ENCODE results near the gene PINLYP.
"Not testable (repeated sequence)": the region's sequence is repeated elsewhere in the genome, so short reads cannot be mapped to it uniquely, and the experiment has no call there.

The PINLYP gene

DNA sequence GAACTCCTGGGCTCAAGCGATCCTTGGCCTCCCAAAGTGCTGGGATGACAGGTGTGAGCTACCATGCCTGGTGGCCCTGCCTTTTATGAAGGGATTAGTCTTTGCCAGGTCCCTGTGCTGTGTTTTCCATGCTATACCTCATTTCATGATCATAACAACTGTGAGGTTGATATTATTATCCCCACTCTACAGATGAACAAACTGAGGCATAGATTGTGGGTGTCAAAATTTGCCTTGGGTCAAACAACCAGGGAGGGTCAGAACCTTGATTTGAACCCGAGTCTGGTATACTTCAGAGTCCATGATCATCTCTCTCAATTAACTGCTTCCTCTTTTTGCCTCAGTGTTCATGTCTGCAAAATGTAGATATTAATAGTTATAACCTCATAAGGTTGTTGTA, 6.9 kb downstream of the PINLYP start:
- Histone ChIP-seq H3K27me3 (ENCODE audit: insufficient read depth, insufficient read length) (no peaks in the 10 kb centered on the region), H3K9ac (ENCODE audit: insufficient read length, low read depth) (no peak overlapping the region), H3K4me1 (ENCODE audit: insufficient read depth, insufficient read length) (no peaks in the 10 kb centered on the region), H3K4me3 (ENCODE audit: insufficient read length, low read depth) (no peak overlapping the region), H3K36me3 (ENCODE audit: insufficient read depth, insufficient read length, low read length) (peaks cover 15% of the 10 kb centered on the region), H3K9me3 (ENCODE audit: insufficient read depth, low read length) (no peaks in the 10 kb centered on the region)
- DNase-seq (ENCODE audit: low read depth, low spot score): no peak
- no peak for TF ChIP-seq YY1 (IDR thresholded peaks at IDR 0.05; ENCODE audit: insufficient read depth, insufficient read length)
- no peak for TF ChIP-seq ZNF274 (IDR thresholded peaks at IDR 0.05; ENCODE audit: low read depth, low read length)
- TF ChIP-seq SUZ12 (IDR thresholded peaks at IDR 0.05; ENCODE audit: extremely low read depth, insufficient read depth, insufficient read length): no peak

DNA sequence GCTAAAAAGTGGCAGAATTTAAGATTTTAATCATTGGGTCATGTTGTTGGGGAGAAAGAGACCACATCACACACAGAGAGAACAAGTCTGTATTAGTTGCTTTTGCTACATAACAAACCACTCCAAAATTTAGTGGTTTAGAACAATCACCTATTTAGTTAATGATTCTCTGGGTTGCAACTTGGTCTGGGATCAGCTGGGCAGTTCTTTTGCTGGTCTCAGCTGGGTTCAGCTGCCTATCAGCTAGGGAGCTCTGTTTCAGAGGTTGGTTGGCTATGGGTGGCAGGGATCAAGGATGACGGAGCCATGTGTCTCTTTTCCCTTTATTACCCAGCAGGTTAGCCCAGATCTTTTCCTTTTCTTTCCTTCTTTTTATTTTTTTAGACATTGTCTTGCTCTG, 8.9 kb downstream of the PINLYP start:
- TF ChIP-seq SUZ12 (IDR thresholded peaks at IDR 0.05; ENCODE audit: extremely low read depth, insufficient read depth, insufficient read length) (no peak), ZNF274 (IDR thresholded peaks at IDR 0.05; ENCODE audit: low read depth, low read length) (no peak), YY1 (IDR thresholded peaks at IDR 0.05; ENCODE audit: insufficient read depth, insufficient read length) (no peak)

DNA sequence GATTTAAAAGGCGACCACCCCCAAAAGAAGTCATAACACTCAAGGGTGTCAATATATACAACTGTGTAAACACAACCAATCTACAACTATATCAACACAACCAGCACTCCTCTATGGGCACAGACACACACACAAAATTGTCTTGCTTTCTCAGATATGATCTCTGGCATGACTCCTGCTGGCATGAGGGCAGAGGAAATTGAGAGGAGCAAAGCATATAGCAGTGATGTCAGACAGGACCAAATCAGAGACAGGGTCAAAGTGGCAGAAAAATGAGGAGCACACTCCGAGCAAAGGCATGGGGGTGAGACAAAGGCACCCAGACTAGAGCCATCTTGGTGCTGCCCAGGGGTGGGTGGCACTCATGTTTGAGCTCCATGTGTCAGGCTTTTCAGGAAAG, 10.7 kb downstream of the PINLYP start:
- Histone ChIP-seq H3K9ac (ENCODE audit: insufficient read length, low read depth) (no peak overlapping the region), H3K9me3 (ENCODE audit: insufficient read depth, low read length) (no peaks in the 10 kb centered on the region), H3K36me3 (ENCODE audit: insufficient read depth, insufficient read length, low read length) (peaks cover 34% of the 10 kb centered on the region), H3K4me3 (ENCODE audit: insufficient read length, low read depth) (no peak overlapping the region), H3K4me1 (ENCODE audit: insufficient read depth, insufficient read length) (no peaks in the 10 kb centered on the region), H3K27me3 (ENCODE audit: insufficient read depth, insufficient read length) (no peaks in the 10 kb centered on the region)
- TF ChIP-seq YY1 (IDR thresholded peaks at IDR 0.05; ENCODE audit: insufficient read depth, insufficient read length): no peak
- no peak for TF ChIP-seq SUZ12 (IDR thresholded peaks at IDR 0.05; ENCODE audit: extremely low read depth, insufficient read depth, insufficient read length)
- no peak for TF ChIP-seq ZNF274 (IDR thresholded peaks at IDR 0.05; ENCODE audit: low read depth, low read length)
- DNase-seq (ENCODE audit: low read depth, low spot score): no peak

More for the DNA sequence above, 8.9 kb downstream of the PINLYP start:
- no peak overlapping the region for H3K9ac ChIP-seq (ENCODE audit: insufficient read length, low read depth)
- H3K9me3 ChIP-seq (ENCODE audit: insufficient read depth, low read length): no peaks in the 10 kb centered on the region
- peaks cover 21% of the 10 kb centered on the region for H3K36me3 ChIP-seq (ENCODE audit: insufficient read depth, insufficient read length, low read length)
- H3K4me1 ChIP-seq (ENCODE audit: insufficient read depth, insufficient read length): no peaks in the 10 kb centered on the region
- DNase-seq (ENCODE audit: low read depth, low spot score): no peak
- no peak overlapping the region for H3K4me3 ChIP-seq (ENCODE audit: insufficient read length, low read depth)
- no peaks in the 10 kb centered on the region for H3K27me3 ChIP-seq (ENCODE audit: insufficient read depth, insufficient read length)

GRCh38 chr19:43587029-43587428, 11.4 kb downstream of the PINLYP start:
- H3K36me3 ChIP-seq (ENCODE audit: insufficient read depth, insufficient read length, low read length): peaks cover 38% of the 10 kb centered on the region
- not testable (repeated sequence) for H3K9ac ChIP-seq (ENCODE audit: insufficient read length, low read depth); H3K4me1 ChIP-seq (ENCODE audit: insufficient read depth, insufficient read length); DNase-seq (ENCODE audit: low read depth, low spot score); H3K9me3 ChIP-seq (ENCODE audit: insufficient read depth, low read length); H3K27me3 ChIP-seq (ENCODE audit: insufficient read depth, insufficient read length); H3K4me3 ChIP-seq (ENCODE audit: insufficient read length, low read depth)

DNA sequence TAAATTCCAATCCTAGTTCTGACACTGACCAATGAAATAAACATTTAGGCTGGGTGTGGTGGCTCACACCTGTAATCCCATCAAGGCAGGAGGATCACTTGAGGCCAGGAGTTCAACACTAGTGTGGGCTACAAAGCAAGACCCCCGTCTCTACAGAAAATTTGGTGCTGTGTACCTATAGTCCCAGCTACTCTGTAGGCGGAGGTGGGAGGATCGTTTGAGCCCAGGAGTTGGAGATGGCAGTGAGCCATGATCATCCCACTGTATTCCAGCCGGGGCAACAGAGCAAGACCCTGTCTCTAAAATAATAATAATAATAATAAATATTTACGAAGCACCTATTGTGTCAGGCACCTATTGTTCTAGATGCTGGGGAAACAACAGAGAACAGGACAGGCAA, 13.7 kb downstream of the PINLYP start:
- Histone ChIP-seq H3K36me3 (ENCODE audit: insufficient read depth, insufficient read length, low read length) (peaks cover 61% of the 10 kb centered on the region), H3K4me3 (ENCODE audit: insufficient read length, low read depth) (no peak overlapping the region), H3K27me3 (ENCODE audit: insufficient read depth, insufficient read length) (no peaks in the 10 kb centered on the region), H3K9ac (ENCODE audit: insufficient read length, low read depth) (no peak overlapping the region), H3K9me3 (ENCODE audit: insufficient read depth, low read length) (no peaks in the 10 kb centered on the region), H3K4me1 (ENCODE audit: insufficient read depth, insufficient read length) (peaks cover 5% of the 10 kb centered on the region)
- no peak for DNase-seq (ENCODE audit: low read depth, low spot score)
- no peak for TF ChIP-seq YY1 (IDR thresholded peaks at IDR 0.05; ENCODE audit: insufficient read depth, insufficient read length)
- no peak for TF ChIP-seq ZNF274 (IDR thresholded peaks at IDR 0.05; ENCODE audit: low read depth, low read length)
- TF ChIP-seq SUZ12 (IDR thresholded peaks at IDR 0.05; ENCODE audit: extremely low read depth, insufficient read depth, insufficient read length): no peak

- Histone ChIP-seq H3K4me1 (ENCODE audit: insufficient read depth, insufficient read length) (peaks cover 5% of the 10 kb centered on the region), H3K9me3 (ENCODE audit: insufficient read depth, low read length) (no peaks in the 10 kb centered on the region), H3K4me3 (ENCODE audit: insufficient read length, low read depth) (no peak overlapping the region), H3K36me3 (ENCODE audit: insufficient read depth, insufficient read length, low read length) (peaks cover 62% of the 10 kb centered on the region), H3K9ac (ENCODE audit: insufficient read length, low read depth) (no peak overlapping the region), H3K27me3 (ENCODE audit: insufficient read depth, insufficient read length) (no peaks in the 10 kb centered on the region)
- no peak for DNase-seq (ENCODE audit: low read depth, low spot score)
- no peak for TF ChIP-seq ZNF274 (IDR thresholded peaks at IDR 0.05; ENCODE audit: low read depth, low read length)
- no peak for TF ChIP-seq SUZ12 (IDR thresholded peaks at IDR 0.05; ENCODE audit: extremely low read depth, insufficient read depth, insufficient read length)
Measured at GRCh38 chr19:43589678-43590077, 14.1 kb downstream of the PINLYP start.

DNA sequence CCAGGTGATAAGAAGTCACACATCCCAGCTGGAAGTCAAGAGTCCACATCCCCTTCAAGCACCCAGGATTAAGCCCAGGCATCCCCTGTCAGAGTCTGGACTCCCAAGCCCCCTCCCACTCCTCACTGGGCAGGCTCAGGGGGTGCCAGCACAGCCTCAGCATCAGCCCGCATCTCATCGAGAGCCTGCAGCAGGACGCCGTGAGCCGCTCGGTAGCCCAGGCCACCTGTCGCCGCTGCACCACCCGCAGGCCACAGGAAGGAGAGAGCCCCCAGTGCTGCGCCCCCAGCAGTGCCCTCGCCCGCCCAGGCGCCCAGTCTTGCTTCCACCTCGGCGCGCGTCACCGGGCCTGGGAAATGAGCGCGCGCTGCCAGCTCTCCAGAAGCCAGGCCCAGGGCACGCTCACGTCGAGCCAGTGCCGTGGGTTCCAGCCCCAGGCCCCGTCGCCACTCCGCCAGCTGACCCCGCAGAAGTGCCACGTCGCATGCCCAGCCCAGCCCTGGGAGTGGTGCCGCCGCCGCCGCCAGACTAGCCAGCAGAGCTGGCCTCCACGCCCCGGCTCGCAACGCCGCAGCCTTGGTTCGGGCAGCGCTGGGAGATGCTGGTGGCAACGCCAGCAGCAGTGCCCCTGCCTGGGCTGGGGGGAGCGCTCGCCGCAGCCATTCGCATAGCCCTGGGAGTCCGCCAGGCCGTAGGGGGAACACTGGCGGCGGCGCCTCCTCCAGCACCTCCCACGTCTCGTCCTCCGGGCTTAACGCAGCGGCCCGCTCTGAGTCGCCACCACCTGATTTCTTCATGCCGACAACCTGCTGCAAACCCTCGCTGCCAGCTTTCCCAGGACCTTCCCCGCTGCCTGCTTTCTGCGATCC, 16.5 kb downstream of the PINLYP start:
- Histone ChIP-seq H3K4me1 (ENCODE audit: insufficient read depth, insufficient read length) (peaks cover 5% of the 10 kb centered on the region), H3K9me3 (ENCODE audit: insufficient read depth, low read length) (no peaks in the 10 kb centered on the region), H3K9ac (ENCODE audit: insufficient read length, low read depth) (no peak overlapping the region), H3K4me3 (ENCODE audit: insufficient read length, low read depth) (no peak overlapping the region), H3K36me3 (ENCODE audit: insufficient read depth, insufficient read length, low read length) (peaks cover 49% of the 10 kb centered on the region), H3K27me3 (ENCODE audit: insufficient read depth, insufficient read length) (no peaks in the 10 kb centered on the region)
- DNase-seq (ENCODE audit: low read depth, low spot score): no peak
- TF ChIP-seq YY1 (IDR thresholded peaks at IDR 0.05; ENCODE audit: insufficient read depth, insufficient read length): no peak
- no peak for TF ChIP-seq SUZ12 (IDR thresholded peaks at IDR 0.05; ENCODE audit: extremely low read depth, insufficient read depth, insufficient read length)
- TF ChIP-seq ZNF274 (IDR thresholded peaks at IDR 0.05; ENCODE audit: low read depth, low read length): no peak
